ENCODE measurements around the gene OR13F1.

DNA sequence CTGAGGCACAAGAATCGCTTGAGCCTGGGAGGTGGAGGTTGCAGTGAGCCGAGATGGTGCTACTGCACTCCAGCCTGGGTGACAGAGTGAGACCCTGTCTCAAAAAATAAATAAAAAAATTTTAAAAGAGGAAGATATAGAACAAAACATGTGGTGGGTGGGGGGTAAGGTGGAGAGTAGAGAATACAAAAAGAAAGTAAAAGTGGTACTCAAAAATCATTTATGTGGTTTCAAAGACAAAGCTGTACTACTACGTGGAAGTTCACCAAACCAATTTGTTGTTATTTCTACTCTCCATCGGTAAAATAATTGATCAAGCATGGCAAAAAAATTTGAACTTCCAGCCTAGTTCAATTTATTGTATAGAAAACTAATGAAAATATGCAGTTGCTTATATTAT is 40.6 kb downstream of the OR13F1 start:
- TF ChIP-seq CTCF (IDR thresholded peaks at IDR 0.05; ENCODE audit: low read depth, low read length, missing input control) (no peak), GABPA (IDR thresholded peaks at IDR 0.05 in 1 of 2, conservative IDR thresholded peaks at IDR 0.05 in 1 of 2) (no peak), RAD21 (IDR thresholded peaks at IDR 0.05) (no peak), YY1 (IDR thresholded peaks at IDR 0.05) (no peak), EGR1 (IDR thresholded peaks at IDR 0.05; ENCODE audit: low read depth in 2 of 2) (no peak), JUND (IDR thresholded peaks at IDR 0.05) (no peak)
- TF ChIP-seq, protein P1, sequence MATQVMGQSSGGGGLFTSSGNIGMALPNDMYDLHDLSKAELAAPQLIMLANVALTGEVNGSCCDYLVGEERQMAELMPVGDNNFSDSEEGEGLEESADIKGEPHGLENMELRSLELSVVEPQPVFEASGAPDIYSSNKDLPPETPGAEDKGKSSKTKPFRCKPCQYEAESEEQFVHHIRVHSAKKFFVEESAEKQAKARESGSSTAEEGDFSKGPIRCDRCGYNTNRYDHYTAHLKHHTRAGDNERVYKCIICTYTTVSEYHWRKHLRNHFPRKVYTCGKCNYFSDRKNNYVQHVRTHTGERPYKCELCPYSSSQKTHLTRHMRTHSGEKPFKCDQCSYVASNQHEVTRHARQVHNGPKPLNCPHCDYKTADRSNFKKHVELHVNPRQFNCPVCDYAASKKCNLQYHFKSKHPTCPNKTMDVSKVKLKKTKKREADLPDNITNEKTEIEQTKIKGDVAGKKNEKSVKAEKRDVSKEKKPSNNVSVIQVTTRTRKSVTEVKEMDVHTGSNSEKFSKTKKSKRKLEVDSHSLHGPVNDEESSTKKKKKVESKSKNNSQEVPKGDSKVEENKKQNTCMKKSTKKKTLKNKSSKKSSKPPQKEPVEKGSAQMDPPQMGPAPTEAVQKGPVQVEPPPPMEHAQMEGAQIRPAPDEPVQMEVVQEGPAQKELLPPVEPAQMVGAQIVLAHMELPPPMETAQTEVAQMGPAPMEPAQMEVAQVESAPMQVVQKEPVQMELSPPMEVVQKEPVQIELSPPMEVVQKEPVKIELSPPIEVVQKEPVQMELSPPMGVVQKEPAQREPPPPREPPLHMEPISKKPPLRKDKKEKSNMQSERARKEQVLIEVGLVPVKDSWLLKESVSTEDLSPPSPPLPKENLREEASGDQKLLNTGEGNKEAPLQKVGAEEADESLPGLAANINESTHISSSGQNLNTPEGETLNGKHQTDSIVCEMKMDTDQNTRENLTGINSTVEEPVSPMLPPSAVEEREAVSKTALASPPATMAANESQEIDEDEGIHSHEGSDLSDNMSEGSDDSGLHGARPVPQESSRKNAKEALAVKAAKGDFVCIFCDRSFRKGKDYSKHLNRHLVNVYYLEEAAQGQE (IDR thresholded peaks at IDR 0.05), result no peak

Data from liver (tissue), 3 donors.